Smooth muscle cell (in vitro differentiated cells): Measurements from ENCODE around the gene BPIFB3. TPM values are rescaled to one million over a fixed set of nuclear protein-coding genes. Genes with fewer than 3 reads are reported as not detected.

Experiments used
- DNase-seq: peaks from one replicate; lab custom pipeline; 2025; ENCODE audit not compliant: unreplicated experiment; lab: John Stamatoyannopoulos, UW
- H2AFZ ChIP-seq: fragments of 200-600 bp; sonication (generic); 2 replicates; pipeline ENCODE4 v1.6.0; 2016; ENCODE audit warnings: antibody characterized with exemption, low read depth, mild to moderate bottlenecking
- H3F3A ChIP-seq: fragments of 200-600 bp; sonication (generic); 2 replicates; pipeline ENCODE4 v1.6.0; 2017; ENCODE audit warnings: antibody characterized with exemption, low read depth
- H3K27ac ChIP-seq: fragments of 200-600 bp; sonication (generic); 2 replicates; pipeline ENCODE4 v1.5.1; 2016; ENCODE audit warnings: low read depth, mild to moderate bottlenecking
- H3K27me3 ChIP-seq: fragments of 200-600 bp; sonication (generic); 2 replicates; pipeline ENCODE4 v1.6.1; 2016; ENCODE audit warnings: low read depth, mild to moderate bottlenecking
- H3K36me3 ChIP-seq: fragments of 200-600 bp; sonication (generic); 2 replicates; pipeline ENCODE4 v1.5.1; 2016; ENCODE audit warnings: low read depth
- H3K4me1 ChIP-seq: fragments of 200-600 bp; sonication (generic); 2 replicates; pipeline ENCODE4 v1.5.1; 2016; ENCODE audit warnings: low read depth
- H3K4me2 ChIP-seq: fragments of 200-600 bp; sonication (generic); 2 replicates; pipeline ENCODE4 v1.6.0; 2016; ENCODE audit warnings: mild to moderate bottlenecking
- H3K4me3 ChIP-seq: fragments of 200-600 bp; sonication (generic); 2 replicates; pipeline ENCODE4 v1.5.1; 2016; ENCODE audit warnings: mild to moderate bottlenecking
- H3K79me2 ChIP-seq: fragments of 200-600 bp; sonication (generic); 2 replicates; pipeline ENCODE4 v1.6.0; 2016; ENCODE audit warnings: low read depth, mild to moderate bottlenecking
- H3K9ac ChIP-seq: fragments of 200-600 bp; sonication (generic); 2 replicates; pipeline ENCODE4 v1.6.0; 2016; ENCODE audit warnings: low read depth
- H3K9me3 ChIP-seq: fragments of 200-600 bp; sonication (generic); replicated peaks from 2 replicates; pipeline ENCODE4 v1.5.1; 2016; ENCODE audit warnings: low read depth
- H4K20me1 ChIP-seq: fragments of 200-600 bp; sonication (generic); 2 replicates; pipeline ENCODE4 v1.6.0; 2016; ENCODE audit warnings: low read depth
- CTCF ChIP-seq: fragments of 200-600 bp; sonication (generic); IDR thresholded peaks from 2 replicates; pipeline ENCODE4 v1.5.1; 2017; ENCODE audit warnings: borderline replicate concordance, mild to moderate bottlenecking, antibody characterized with exemption; ENCODE audit not compliant: insufficient read depth, poor library complexity, severe bottlenecking
- WGBS: methylation state at CpG from one replicate; pipeline ENCODE4 v1.1.7; 2016; ENCODE audit warnings: low lambda C conversion rate; 5-methylcytosine and 5-hydroxymethylcytosine counted together
- polyA plus RNA-seq: library from polyadenylated mRNA; unstranded; fragments of >200 nt; fragmentation: Nextera tagmentation; extraction: Ambion mirVana; gene quantifications from 2 replicates; pipeline ENCODE4 v1.2.1, GENCODE V29; 2016
- total RNA-seq: library from RNA; depleted of rRNA; stranded (reverse); fragments of >200 nt; gene quantifications from 2 replicates; pipeline ENCODE4 v1.2.3, GENCODE V29; 2014

BPIFB3 gene
- total and polyA plus RNA-seq, 2 experiments from 2014 or later, result not detected

DNA sequence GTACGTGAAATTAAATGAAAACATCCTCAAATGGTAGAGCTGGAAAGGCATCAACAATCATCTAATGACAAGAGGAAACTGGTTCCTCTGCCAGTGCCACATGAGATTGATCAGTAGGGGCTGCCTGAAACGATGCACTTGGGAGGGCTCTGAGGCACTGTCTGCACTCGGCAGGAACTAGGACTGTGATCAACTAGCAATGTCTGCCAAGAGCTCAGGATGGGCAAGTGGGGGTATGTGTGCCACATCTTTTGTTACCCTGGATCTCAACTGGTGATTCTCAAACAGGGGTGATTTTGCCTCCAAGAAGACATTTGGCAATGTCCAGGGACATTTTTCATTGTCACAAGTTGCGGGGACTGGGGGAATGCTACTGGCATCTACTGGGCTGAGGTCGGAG is 20.3 kb upstream of the BPIFB3 start:
- no peaks in the 10 kb centered on the region for H3K79me2 ChIP-seq
- 73% methylated on average over 5 of the region's 5 CpGs for WGBS
- H3K27ac ChIP-seq, result no peak overlapping the region
- H3K9ac ChIP-seq, result no peak overlapping the region
- no peak overlapping the region for H2AFZ ChIP-seq
- no peaks in the 10 kb centered on the region for H3K9me3 ChIP-seq
- H3K27me3 ChIP-seq, result peaks cover 31% of the 10 kb centered on the region
- H4K20me1 ChIP-seq, result no peaks in the 10 kb centered on the region
- no peaks in the 10 kb centered on the region for H3F3A ChIP-seq
- no peaks in the 10 kb centered on the region for H3K36me3 ChIP-seq
- no peak overlapping the region for H3K4me2 ChIP-seq
- H3K4me1 ChIP-seq, result no peaks in the 10 kb centered on the region
- no peak overlapping the region for H3K4me3 ChIP-seq
- no peak for TF ChIP-seq CTCF
- no peak for DNase-seq

DNA sequence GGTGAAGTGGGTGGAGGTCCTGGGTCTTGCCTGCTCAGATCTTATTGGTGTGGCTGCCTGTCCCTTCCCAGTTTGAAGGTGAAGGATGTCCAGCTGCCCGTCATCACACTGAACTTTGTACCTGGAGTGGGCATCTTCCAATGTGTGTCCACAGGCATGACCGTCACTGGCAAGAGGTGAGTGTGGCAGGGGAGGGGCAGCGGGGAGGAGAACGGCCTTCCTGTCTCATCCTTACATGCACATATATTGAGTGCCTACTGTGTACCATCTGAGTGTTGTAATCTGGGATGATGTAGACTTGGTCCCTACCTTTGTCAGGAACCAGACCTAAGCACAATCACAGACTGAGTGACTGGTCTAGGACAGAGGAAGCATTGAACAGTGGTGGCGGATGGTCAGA is 19.6 kb upstream of the BPIFB3 start:
- H4K20me1 ChIP-seq, result no peaks in the 10 kb centered on the region
- H3K27ac ChIP-seq, result no peak overlapping the region
- H3K4me1 ChIP-seq, result no peaks in the 10 kb centered on the region
- no peak overlapping the region for H3K9ac ChIP-seq
- H2AFZ ChIP-seq, result no peak overlapping the region
- TF ChIP-seq CTCF, result no peak
- peaks cover 24% of the 10 kb centered on the region for H3K27me3 ChIP-seq
- no peaks in the 10 kb centered on the region for H3F3A ChIP-seq
- no peaks in the 10 kb centered on the region for H3K79me2 ChIP-seq
- no peaks in the 10 kb centered on the region for H3K36me3 ChIP-seq
- DNase-seq, result no peak
- no peak overlapping the region for H3K4me3 ChIP-seq
- WGBS, result 75% methylated on average over 5 of the region's 5 CpGs
- H3K4me2 ChIP-seq, result no peak overlapping the region
- no peaks in the 10 kb centered on the region for H3K9me3 ChIP-seq

- no peak for DNase-seq
- Histone ChIP-seq H3K9ac (no peak overlapping the region), H2AFZ (no peak overlapping the region), H3F3A (no peaks in the 10 kb centered on the region), H3K27ac (no peak overlapping the region), H3K4me2 (no peak overlapping the region), H3K27me3 (peaks cover 16% of the 10 kb centered on the region), H4K20me1 (no peaks in the 10 kb centered on the region), H3K4me3 (no peak overlapping the region), H3K79me2 (no peaks in the 10 kb centered on the region), H3K9me3 (no peaks in the 10 kb centered on the region), H3K4me1 (no peaks in the 10 kb centered on the region), H3K36me3 (no peaks in the 10 kb centered on the region)
- TF ChIP-seq CTCF, result no peak
- WGBS, result 86% methylated on average over 6 of the region's 6 CpGs
Observed at GRCh38 chr20:33034901-33035492, 18.7 kb upstream of the BPIFB3 start.

GRCh38 chr20:33037456-33037855 is 16.2 kb upstream of the BPIFB3 start:
- H4K20me1 ChIP-seq, result no peaks in the 10 kb centered on the region
- H3K4me1 ChIP-seq, result no peaks in the 10 kb centered on the region
- H3K9me3 ChIP-seq, result no peaks in the 10 kb centered on the region
- no peak overlapping the region for H2AFZ ChIP-seq
- peaks cover 13% of the 10 kb centered on the region for H3K27me3 ChIP-seq
- no peaks in the 10 kb centered on the region for H3K79me2 ChIP-seq
- H3K27ac ChIP-seq, result no peak overlapping the region
- H3K9ac ChIP-seq, result no peak overlapping the region
- DNase-seq, result no peak
- WGBS, result 78% methylated on average over 5 of the region's 5 CpGs
- no peak overlapping the region for H3K4me2 ChIP-seq
- no peak overlapping the region for H3K4me3 ChIP-seq
- no peak for TF ChIP-seq CTCF
- no peaks in the 10 kb centered on the region for H3F3A ChIP-seq
- no peaks in the 10 kb centered on the region for H3K36me3 ChIP-seq
